IMR-90 (cell line): ENCODE measurements around the gene PSMB11. TPM values are rescaled to one million over a fixed set of nuclear protein-coding genes. Genes with fewer than 3 reads are reported as not detected.

Experiments
- ATAC-seq: fragments of 200-7000 bp; cut with Tn5 transposase; 2 replicates; pipeline ENCODE4 v1.9.1; 2020; ENCODE audit warnings: low read depth, mild to moderate bottlenecking, moderate library complexity
- BruUV-seq: library from RNA; stranded (reverse); fragments of 400-500 nt; replicated peaks from 2 replicates; lab custom pipeline; 2021; lab: Mats Ljungman, UMichigan
- CTCF ChIA-PET: fragments of 300-600 bp; formaldehyde crosslinking; extraction: SDS; loops from one replicate; lab custom pipeline; 2021; ENCODE audit warnings: antibody characterized with exemption; lab: Yijun Ruan, JAX
- POLR2A ChIA-PET: fragments of 300-600 bp; sonication (Branson Sonifier 250); formaldehyde crosslinking; loops from one replicate; lab custom pipeline; 2022; ENCODE audit warnings: antibody characterized with exemption; ENCODE audit not compliant: unreplicated experiment; lab: Charles Lee
- DNase-seq: peaks from one replicate; pipeline ENCODE4 v3.0.0; 2013
- H2AFZ ChIP-seq: replicated peaks from 2 replicates; pipeline ENCODE3; 2013; ENCODE audit warnings: low read length, mild to moderate bottlenecking; ENCODE audit not compliant: poor library complexity
- H2AK5ac ChIP-seq: 2 replicates; pipeline ENCODE4 v1.6.1; 2013; ENCODE audit warnings: low read depth, low read length, inconsistent platforms
- H2AK9ac ChIP-seq: replicated peaks from 2 replicates; pipeline ENCODE3; 2013; ENCODE audit warnings: mild to moderate bottlenecking, low read depth, low read length, moderate library complexity; ENCODE audit not compliant: poor library complexity
- H2BK120ac ChIP-seq: 2 replicates; pipeline ENCODE4 v1.6.1; 2013; ENCODE audit warnings: low read depth, low read length, inconsistent platforms
- H2BK15ac ChIP-seq: 3 replicates; pipeline ENCODE4 v1.6.1; 2013; ENCODE audit warnings: low read depth, low read length, inconsistent platforms
- H2BK20ac ChIP-seq: 2 replicates; pipeline ENCODE4 v1.6.1; 2013; ENCODE audit warnings: low read depth, mild to moderate bottlenecking, inconsistent platforms, low read length, moderate library complexity
- H2BK5ac ChIP-seq: 2 replicates; pipeline ENCODE4 v1.6.1; 2013; ENCODE audit warnings: mild to moderate bottlenecking, low read depth, low read length, inconsistent platforms; ENCODE audit not compliant: poor library complexity, severe bottlenecking
- H3K14ac ChIP-seq: replicated peaks from 2 replicates; pipeline ENCODE4 v1.6.1; 2013; ENCODE audit warnings: low read depth, low read length, inconsistent platforms
- H3K18ac ChIP-seq: 2 replicates; pipeline ENCODE4 v1.6.1; 2013; ENCODE audit warnings: low read depth, low read length, control low read depth
- H3K23ac ChIP-seq: 2 replicates; pipeline ENCODE4 v1.6.1; 2013; ENCODE audit warnings: low read depth, low read length, inconsistent platforms
- H3K27ac ChIP-seq: 2 replicates; pipeline ENCODE4 v1.5.1; 2013; ENCODE audit warnings: mild to moderate bottlenecking, control low read depth, low read length; ENCODE audit not compliant: insufficient read depth
- H3K27me3 ChIP-seq: 2 replicates; pipeline ENCODE4 v1.6.1; 2013; ENCODE audit warnings: low read length; ENCODE audit not compliant: control insufficient read depth, insufficient read depth
- H3K36me3 ChIP-seq: 2 replicates; pipeline ENCODE4 v1.6.1; 2013; ENCODE audit warnings: low read length, mixed read lengths; ENCODE audit not compliant: control insufficient read depth, insufficient read depth
- H3K4ac ChIP-seq: 2 replicates; pipeline ENCODE4 v1.6.1; 2013; ENCODE audit warnings: low read depth, low read length, inconsistent platforms
- H3K4me1 ChIP-seq: 2 replicates; pipeline ENCODE4 v1.6.1; 2013; ENCODE audit warnings: low read length, mixed read lengths; ENCODE audit not compliant: control insufficient read depth, insufficient read depth
- H3K4me2 ChIP-seq: 2 replicates; pipeline ENCODE4 v1.6.1; 2013; ENCODE audit warnings: low read depth, mild to moderate bottlenecking, control low read depth, low read length, moderate library complexity
- H3K4me3 ChIP-seq: 2 replicates; pipeline ENCODE4 v1.5.1; 2013; ENCODE audit warnings: low read depth, mild to moderate bottlenecking, control low read depth, low read length, moderate library complexity; ENCODE audit not compliant: insufficient read depth
- H3K56ac ChIP-seq: 2 replicates; pipeline ENCODE4 v1.6.1; 2013; ENCODE audit warnings: low read length, inconsistent platforms; ENCODE audit not compliant: insufficient read depth; ENCODE audit errors: extremely low read depth
- H3K79me1 ChIP-seq, 2 experiments: 2 replicates each; pipeline ENCODE4 v1.6.1; 2013; ENCODE audit warnings: low read length in 2 of 2, inconsistent platforms in 1 of 2, low read depth in 1 of 2
- H3K9ac ChIP-seq: 2 replicates; pipeline ENCODE4 v1.6.1; 2013; ENCODE audit warnings: low read depth, low read length, control low read depth
- H3K9me1 ChIP-seq: 2 replicates; pipeline ENCODE4 v1.6.1; 2013; ENCODE audit warnings: low read length, inconsistent platforms; ENCODE audit not compliant: insufficient read depth
- H3K9me3 ChIP-seq: 2 replicates; pipeline ENCODE4 v1.6.1; 2013; ENCODE audit warnings: low read length; ENCODE audit not compliant: control insufficient read depth, insufficient read depth
- H4K20me1 ChIP-seq: 2 replicates; pipeline ENCODE4 v1.6.1; 2013; ENCODE audit warnings: low read length, inconsistent platforms; ENCODE audit not compliant: insufficient read depth
- H4K5ac ChIP-seq: 2 replicates; pipeline ENCODE4 v1.6.1; 2013; ENCODE audit warnings: mild to moderate bottlenecking, low read depth, low read length, control low read depth
- H4K8ac ChIP-seq, 2 experiments: 2 replicates each; pipeline ENCODE4 v1.6.1; 2013; ENCODE audit warnings: low read depth in 2 of 2, low read length in 2 of 2, control low read depth in 1 of 2, inconsistent platforms in 1 of 2
- H4K91ac ChIP-seq: 2 replicates; pipeline ENCODE4 v1.6.1; 2013; ENCODE audit warnings: low read depth, low read length, inconsistent platforms; ENCODE audit not compliant: insufficient read depth
- CHD1 ChIP-seq: IDR thresholded peaks from 2 replicates; pipeline ENCODE4 v1.6.1; 2012; ENCODE audit warnings: low read depth, low read length, improper control_type of control experiment
- MAFK ChIP-seq: IDR thresholded peaks from 2 replicates; pipeline ENCODE4 v1.6.1; 2012; ENCODE audit warnings: low read depth, low read length, improper control_type of control experiment
- MXI1 ChIP-seq: IDR thresholded peaks from 2 replicates; pipeline ENCODE4 v1.6.1; 2012; ENCODE audit warnings: low read depth, mild to moderate bottlenecking, low read length, moderate library complexity, borderline replicate concordance
- WGBS, 2 experiments: methylation state at CpG; one replicate each; pipeline versions ENCODE4 v1.1.5 to v1.1.7; 2013; ENCODE audit warnings: missing lambda C conversion rate in 2 of 2; ENCODE audit not compliant: insufficient read length in 1 of 2; ENCODE audit errors: extremely low coverage in 2 of 2; 5-methylcytosine and 5-hydroxymethylcytosine counted together
- dilution Hi-C: fragments of 300-500 bp; cut with HindIII; formaldehyde crosslinking; loops from one replicate; pipeline ENCODE4 v1.14.3; 2018; ENCODE audit warnings: low sequenced_read_pairs; ENCODE audit not compliant: unreplicated experiment
- in situ Hi-C: fragments of 300-500 bp; cut with MboI; formaldehyde crosslinking; loops from 3 replicates; pipeline ENCODE4 v1.14.3; 2019; ENCODE audit warnings: low sequenced_read_pairs, inconsistent platforms, mixed read lengths
- intact Hi-C: fragments of 100-400 bp; cut with micrococcal nuclease; formaldehyde crosslinking; loops from 2 replicates; pipeline ENCODE4 v1.10.0; 2022
- polyA plus RNA-seq, 3 experiments: library from polyadenylated mRNA; depleted of rRNA; stranded (reverse); fragments of >200 nt; gene quantifications; 2 replicates each; pipeline ENCODE4 v1.2.3, GENCODE V29; 2012; ENCODE audit warnings: low replicate concordance in 1 of 3
- total RNA-seq: library from RNA; depleted of rRNA; stranded (reverse); fragments of >200 nt; gene quantifications from 2 replicates; pipeline ENCODE4 v1.2.3, GENCODE V29; 2012

Gene PSMB11
- total and polyA plus RNA-seq, 2 of the 4 experiments (the other 2 are of a cell fraction): not detected

DNA sequence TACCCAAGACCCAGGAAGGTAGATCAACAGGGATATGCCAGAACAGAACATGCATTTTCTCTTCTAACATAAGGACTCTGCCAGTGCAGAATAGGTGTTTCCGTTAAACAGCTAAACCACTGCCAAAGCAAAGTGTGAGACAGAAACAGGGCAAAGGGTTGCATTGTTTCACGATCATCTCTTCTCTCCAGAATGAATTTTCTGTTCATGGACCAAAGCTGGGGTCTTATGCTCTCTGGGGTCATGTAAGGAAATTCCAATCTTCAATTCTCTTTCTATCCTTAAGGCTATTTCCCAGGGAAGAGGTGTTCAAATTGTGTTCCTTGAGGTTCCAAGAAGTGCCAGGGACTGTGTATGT lies 18.2 kb upstream of the PSMB11 start:
- Histone ChIP-seq H3K56ac (no peak overlapping the region), H2BK20ac (no peak overlapping the region), H4K20me1 (peaks cover 11% of the 10 kb centered on the region), H3K14ac (no peak overlapping the region), H3K9ac (no peak overlapping the region), H3K9me3 (no peaks in the 10 kb centered on the region), H2AK5ac (no peak overlapping the region), H2AK9ac (no peak overlapping the region), H3K27ac (no peak overlapping the region), H2BK120ac (no peak overlapping the region), H4K5ac (no peak overlapping the region), H3K4ac (no peak overlapping the region), H2AFZ (no peak overlapping the region), H3K4me1 (peaks cover 11% of the 10 kb centered on the region), H3K4me2 (no peak overlapping the region), H3K4me3 (no peak overlapping the region), H3K36me3 (peaks cover 16% of the 10 kb centered on the region), H3K18ac (no peak overlapping the region), H3K27me3 (no peaks in the 10 kb centered on the region), H2BK5ac (no peak overlapping the region), H2BK15ac (no peak overlapping the region), H3K79me1 (peaks cover 8 to 15% of the 10 kb centered on the region in 2 experiments; a peak in 2 of 4 replicates), H3K23ac (no peak overlapping the region), H3K9me1 (peaks cover 9% of the 10 kb centered on the region), H4K8ac (no peak overlapping the region), H4K91ac (no peak overlapping the region)
- dilution Hi-C loops (no loop called here), intact Hi-C loops (no loop called here), in situ Hi-C loops (no loop called here)
- POLR2A ChIA-PET: interaction anchor here (0.6 to 0.7 kb wide), 3 partner anchors 17 to 94 kb away, joined by 3 to 9 read pairs (median 7); no protein-coding TSS in a partner anchor
- DNase-seq (no peak), ATAC-seq (no peak)
- no CpG with 5 or more reads among the region's 2 CpGs for WGBS, 2 experiments
- TF ChIP-seq MXI1 (no peak), CHD1 (no peak), MAFK (no peak)
- CTCF ChIA-PET: interaction anchor here (1.0 to 1.1 kb wide), 2 partner anchors 29 to 45 kb away, joined by 3 to 9 read pairs; no protein-coding TSS in a partner anchor
- no TSS peak for BruUV-seq
